ENCODE results near the gene ENPP6. TPM values are rescaled to one million over a fixed set of nuclear protein-coding genes. Genes with fewer than 3 reads are reported as not detected.
A peak's percentile ranks its signal among the peaks of the same experiment; 100 is the strongest.

ENPP6 gene
- total and polyA plus RNA-seq, 4 donors, result 0.05 to 0.08 (median 0.05) TPM; not detected in 1

GRCh38 chr4:184251670-184251980 lies 34.0 kb upstream of the ENPP6 start:
- H3K36me3 ChIP-seq (ENCODE audit: control insufficient read depth in 4 of 4, insufficient read depth in 3 of 4, low read depth in 1 of 4, low read length in 3 of 4), result no peaks in the 10 kb centered on the region
- TF ChIP-seq TAF1 (conservative IDR thresholded peaks at IDR 0.05), result no peak
- TF ChIP-seq HNF4G (IDR thresholded peaks at IDR 0.05), result no peak
- no peak for TF ChIP-seq NR2F2 (IDR thresholded peaks at IDR 0.05)
- TF ChIP-seq, protein P1, sequence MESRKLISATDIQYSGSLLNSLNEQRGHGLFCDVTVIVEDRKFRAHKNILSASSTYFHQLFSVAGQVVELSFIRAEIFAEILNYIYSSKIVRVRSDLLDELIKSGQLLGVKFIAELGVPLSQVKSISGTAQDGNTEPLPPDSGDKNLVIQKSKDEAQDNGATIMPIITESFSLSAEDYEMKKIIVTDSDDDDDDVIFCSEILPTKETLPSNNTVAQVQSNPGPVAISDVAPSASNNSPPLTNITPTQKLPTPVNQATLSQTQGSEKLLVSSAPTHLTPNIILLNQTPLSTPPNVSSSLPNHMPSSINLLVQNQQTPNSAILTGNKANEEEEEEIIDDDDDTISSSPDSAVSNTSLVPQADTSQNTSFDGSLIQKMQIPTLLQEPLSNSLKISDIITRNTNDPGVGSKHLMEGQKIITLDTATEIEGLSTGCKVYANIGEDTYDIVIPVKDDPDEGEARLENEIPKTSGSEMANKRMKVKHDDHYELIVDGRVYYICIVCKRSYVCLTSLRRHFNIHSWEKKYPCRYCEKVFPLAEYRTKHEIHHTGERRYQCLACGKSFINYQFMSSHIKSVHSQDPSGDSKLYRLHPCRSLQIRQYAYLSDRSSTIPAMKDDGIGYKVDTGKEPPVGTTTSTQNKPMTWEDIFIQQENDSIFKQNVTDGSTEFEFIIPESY (IDR thresholded peaks at IDR 0.05), result no peak
- no peak for TF ChIP-seq YY1 (IDR thresholded peaks at IDR 0.05)
- no peak for TF ChIP-seq FOXA1 (IDR thresholded peaks at IDR 0.05)
- no peak for TF ChIP-seq RXRA (IDR thresholded peaks at IDR 0.05)
- no peak for TF ChIP-seq SP1 (IDR thresholded peaks at IDR 0.05)
- no peak for TF ChIP-seq MAX (IDR thresholded peaks at IDR 0.05)
- TF ChIP-seq EGR1 (IDR thresholded peaks at IDR 0.05; ENCODE audit: low read depth in 2 of 2), result no peak
- no peak for TF ChIP-seq FOXA2 (IDR thresholded peaks at IDR 0.05)
- TF ChIP-seq GABPA (IDR thresholded peaks at IDR 0.05 in 1 of 2, conservative IDR thresholded peaks at IDR 0.05 in 1 of 2), result no peak
- no peak for TF ChIP-seq ATF3 (IDR thresholded peaks at IDR 0.05)
- no peak for TF ChIP-seq JUND (IDR thresholded peaks at IDR 0.05)
- TF ChIP-seq, protein P2, sequence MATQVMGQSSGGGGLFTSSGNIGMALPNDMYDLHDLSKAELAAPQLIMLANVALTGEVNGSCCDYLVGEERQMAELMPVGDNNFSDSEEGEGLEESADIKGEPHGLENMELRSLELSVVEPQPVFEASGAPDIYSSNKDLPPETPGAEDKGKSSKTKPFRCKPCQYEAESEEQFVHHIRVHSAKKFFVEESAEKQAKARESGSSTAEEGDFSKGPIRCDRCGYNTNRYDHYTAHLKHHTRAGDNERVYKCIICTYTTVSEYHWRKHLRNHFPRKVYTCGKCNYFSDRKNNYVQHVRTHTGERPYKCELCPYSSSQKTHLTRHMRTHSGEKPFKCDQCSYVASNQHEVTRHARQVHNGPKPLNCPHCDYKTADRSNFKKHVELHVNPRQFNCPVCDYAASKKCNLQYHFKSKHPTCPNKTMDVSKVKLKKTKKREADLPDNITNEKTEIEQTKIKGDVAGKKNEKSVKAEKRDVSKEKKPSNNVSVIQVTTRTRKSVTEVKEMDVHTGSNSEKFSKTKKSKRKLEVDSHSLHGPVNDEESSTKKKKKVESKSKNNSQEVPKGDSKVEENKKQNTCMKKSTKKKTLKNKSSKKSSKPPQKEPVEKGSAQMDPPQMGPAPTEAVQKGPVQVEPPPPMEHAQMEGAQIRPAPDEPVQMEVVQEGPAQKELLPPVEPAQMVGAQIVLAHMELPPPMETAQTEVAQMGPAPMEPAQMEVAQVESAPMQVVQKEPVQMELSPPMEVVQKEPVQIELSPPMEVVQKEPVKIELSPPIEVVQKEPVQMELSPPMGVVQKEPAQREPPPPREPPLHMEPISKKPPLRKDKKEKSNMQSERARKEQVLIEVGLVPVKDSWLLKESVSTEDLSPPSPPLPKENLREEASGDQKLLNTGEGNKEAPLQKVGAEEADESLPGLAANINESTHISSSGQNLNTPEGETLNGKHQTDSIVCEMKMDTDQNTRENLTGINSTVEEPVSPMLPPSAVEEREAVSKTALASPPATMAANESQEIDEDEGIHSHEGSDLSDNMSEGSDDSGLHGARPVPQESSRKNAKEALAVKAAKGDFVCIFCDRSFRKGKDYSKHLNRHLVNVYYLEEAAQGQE (IDR thresholded peaks at IDR 0.05), result no peak
- no peak overlapping the region for H3K4me3 ChIP-seq (ENCODE audit: low read depth in 1 of 3, low read length in 3 of 3)
- peaks cover 0 to 2% (median 0%) of the 10 kb centered on the region in 4 donors for H3K9me3 ChIP-seq (ENCODE audit: control insufficient read depth in 4 of 4, low read length in 3 of 4)
- H3K4me1 ChIP-seq (ENCODE audit: control insufficient read depth in 4 of 4, insufficient read depth in 4 of 4, low read length in 3 of 4), result no peaks in the 10 kb centered on the region
- H3K27ac ChIP-seq (ENCODE audit: low read depth in 1 of 2, low read length in 2 of 2), result no peak overlapping the region
- no peaks in the 10 kb centered on the region for H3K27me3 ChIP-seq (ENCODE audit: control insufficient read depth in 4 of 4, insufficient read depth in 4 of 4, low read length in 3 of 4)
- WGBS, result 75% methylated on average over 3 of the region's 3 CpGs
- no peak overlapping the region for H3K9ac ChIP-seq (ENCODE audit: low read depth in 1 of 2, low read length in 2 of 2)
- DNase-seq (ENCODE audit: low spot score), result no peak

DNA sequence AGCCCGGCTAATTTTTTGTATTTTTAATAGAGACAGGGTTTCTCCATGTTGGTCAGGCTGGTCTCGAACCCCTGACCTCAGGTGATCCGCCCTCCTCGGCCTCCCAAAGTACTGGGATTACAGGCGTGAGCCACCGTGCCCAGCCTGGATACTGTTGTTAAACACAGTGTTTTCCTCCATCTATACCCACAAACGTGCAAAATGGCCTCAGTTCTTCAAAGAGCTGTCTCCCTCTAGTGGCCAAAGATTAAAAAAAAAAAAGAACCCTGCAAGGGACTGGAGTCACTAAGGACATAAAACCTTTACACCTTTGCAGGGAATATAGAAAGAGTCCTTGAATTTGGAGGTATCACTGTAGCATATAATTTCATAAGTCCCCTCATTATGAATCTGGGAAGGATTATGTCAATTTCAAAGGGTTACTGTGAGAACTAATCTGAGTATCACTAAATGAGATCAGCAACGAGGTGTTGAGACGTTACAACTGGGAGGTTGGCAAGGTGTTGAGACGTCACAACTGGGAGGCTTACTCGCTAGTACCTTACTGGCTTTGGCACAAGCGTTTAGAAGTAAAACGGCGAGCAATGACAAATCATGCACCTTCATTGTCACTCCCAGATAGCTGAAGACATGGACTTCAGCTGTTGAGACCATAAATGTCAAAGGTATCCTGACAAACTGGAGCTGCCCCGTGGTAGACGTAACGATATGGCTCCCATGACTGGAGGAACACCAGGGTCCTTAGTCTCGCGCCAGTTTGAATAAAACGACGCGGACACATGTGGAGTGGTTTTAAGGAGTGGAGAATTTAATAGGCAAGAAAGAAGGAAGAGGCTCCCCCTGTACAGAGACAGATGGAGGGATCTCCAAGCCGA lies 33.4 kb upstream of the ENPP6 start:
- Histone ChIP-seq H3K36me3 (ENCODE audit: control insufficient read depth in 4 of 4, insufficient read depth in 3 of 4, low read depth in 1 of 4, low read length in 3 of 4) (no peaks in the 10 kb centered on the region), H3K27ac (ENCODE audit: low read depth in 1 of 2, low read length in 2 of 2) (no peak overlapping the region), H3K9me3 (ENCODE audit: control insufficient read depth in 4 of 4, low read length in 3 of 4) (peaks cover 0 to 2% (median 0%) of the 10 kb centered on the region in 4 donors), H3K27me3 (ENCODE audit: control insufficient read depth in 4 of 4, insufficient read depth in 4 of 4, low read length in 3 of 4) (no peaks in the 10 kb centered on the region), H3K9ac (ENCODE audit: low read depth in 1 of 2, low read length in 2 of 2) (no peak overlapping the region), H3K4me3 (ENCODE audit: low read depth in 1 of 3, low read length in 3 of 3) (no peak overlapping the region), H3K4me1 (ENCODE audit: control insufficient read depth in 4 of 4, insufficient read depth in 4 of 4, low read length in 3 of 4) (no peaks in the 10 kb centered on the region)
- TF ChIP-seq HNF4A (conservative IDR thresholded peaks at IDR 0.05) (no peak), YY1 (IDR thresholded peaks at IDR 0.05) (peak; percentile 56), CTCF (IDR thresholded peaks at IDR 0.05; ENCODE audit: low read depth, low read length, missing input control) (peak; percentile 55), RAD21 (IDR thresholded peaks at IDR 0.05) (peak; percentile 67 to 77), TAF1 (conservative IDR thresholded peaks at IDR 0.05) (no peak)
- 71% methylated on average over 23 of the region's 23 CpGs for WGBS
- DNase-seq (ENCODE audit: low spot score), result no peak
